ENCODE results near the gene ZNF25.
"Not testable (repeated sequence)": the region's sequence is repeated elsewhere in the genome, so short reads cannot be mapped to it uniquely, and the experiment has no call there.

GRCh38 chr10:38019124-38019523 lies 42.7 kb upstream of the ZNF25 start:
- TF ChIP-seq ZBTB7A (IDR thresholded peaks at IDR 0.05; ENCODE audit: borderline replicate concordance, control insufficient read depth, low read depth, low read length); GABPA (tag; conservative IDR thresholded peaks at IDR 0.05; ENCODE audit: low read depth); ZNF639 (CRISPR knock-in tag; conservative IDR thresholded peaks at IDR 0.05 in 1 of 2, IDR thresholded peaks at IDR 0.05 in 1 of 2): not testable (repeated sequence)

Measured in K562 (cell line).